ENCODE measurements around the gene ERC2. TPM values are rescaled to one million over a fixed set of nuclear protein-coding genes. Genes with fewer than 3 reads are reported as not detected.

Gene ERC2
- total and polyA plus RNA-seq, 11 donors = 0.16 to 3.8 (median 1.6) TPM

GRCh38 chr3:56202997-56203396, 265.3 kb downstream of the ERC2 start:
- no peak for ATAC-seq
- intact Hi-C loops (cut with DNase I) = no loop called here
- H3K4me1 ChIP-seq = peaks cover 0 to under 1% (median 0%) of the 10 kb centered on the region in 12 donors

GRCh38 chr3:56201407-56201806, 266.9 kb downstream of the ERC2 start:
- H3K27ac ChIP-seq = no peak overlapping the region
- DNase-seq (no peak), ATAC-seq (no peak)
- no peak overlapping the region for H3K4me3 ChIP-seq
- peaks cover 0 to 4% (median 0%) of the 10 kb centered on the region in 12 donors for H3K4me1 ChIP-seq
- no peaks in the 10 kb centered on the region for H3K27me3 ChIP-seq
- TF ChIP-seq CTCF (IDR thresholded peaks at IDR 0.05) (no peak), POLR2A (IDR thresholded peaks at IDR 0.05) (no peak)
- no peaks in the 10 kb centered on the region for H3K9me3 ChIP-seq
- 0 to 54% (median 45%) methylated on average over 1 of the region's 1 CpG for WGBS, 4 donors
- intact Hi-C loops (cut with DNase I) = no loop called here
- no peaks in the 10 kb centered on the region for H3K36me3 ChIP-seq

More at GRCh38 chr3:56202997-56203396, 265.3 kb downstream of the ERC2 start:
- 59 to 73% (median 66%) methylated on average over 4 of the region's 4 CpGs for WGBS, 4 donors
- no peak for TF ChIP-seq CTCF (IDR thresholded peaks at IDR 0.05)
- TF ChIP-seq POLR2A (IDR thresholded peaks at IDR 0.05) = no peak
- Histone ChIP-seq H3K4me3 (no peak overlapping the region), H3K9me3 (no peaks in the 10 kb centered on the region), H3K27me3 (no peaks in the 10 kb centered on the region), H3K27ac (no peak overlapping the region), H3K36me3 (no peaks in the 10 kb centered on the region)
- DNase-seq = no peak

- no peak for DNase-seq
- TF ChIP-seq CTCF (IDR thresholded peaks at IDR 0.05) = no peak
- no peaks in the 10 kb centered on the region for H3K36me3 ChIP-seq
- intact Hi-C loops (cut with DNase I) = no loop called here
- no peak overlapping the region for H3K27ac ChIP-seq
- H3K4me3 ChIP-seq = no peak overlapping the region
- H3K4me1 ChIP-seq = peaks cover 0 to 4% (median 0%) of the 10 kb centered on the region in 12 donors
- no peak for ATAC-seq
- no peaks in the 10 kb centered on the region for H3K27me3 ChIP-seq
- no peaks in the 10 kb centered on the region for H3K9me3 ChIP-seq
Measured at GRCh38 chr3:56200251-56200650, 268.0 kb downstream of the ERC2 start.

- H3K27ac ChIP-seq = no peak overlapping the region
- TF ChIP-seq POLR2A (IDR thresholded peaks at IDR 0.05) (no peak), CTCF (IDR thresholded peaks at IDR 0.05) (no peak)
- H3K27me3 ChIP-seq = no peaks in the 10 kb centered on the region
- intact Hi-C loops (cut with DNase I) = no loop called here
- H3K36me3 ChIP-seq = no peaks in the 10 kb centered on the region
- DNase-seq (no peak), ATAC-seq (no peak)
- H3K9me3 ChIP-seq = no peaks in the 10 kb centered on the region
- peaks cover 0 to 4% (median 0%) of the 10 kb centered on the region in 12 donors for H3K4me1 ChIP-seq
- H3K4me3 ChIP-seq = no peak overlapping the region
Measured at GRCh38 chr3:56197991-56198390, 270.3 kb downstream of the ERC2 start.

Data from heart left ventricle (tissue), 16 donors.